Adipose tissue (tissue), 3 donors: ENCODE results near the gene SLC25A36. TPM values are rescaled to one million over a fixed set of nuclear protein-coding genes. Genes with fewer than 3 reads are reported as not detected.
"Not testable (repeated sequence)": the region's sequence is repeated elsewhere in the genome, so short reads cannot be mapped to it uniquely, and the experiment has no call there.

ENCODE experiments used
- H3K27ac ChIP-seq: one replicate; pipeline ENCODE4 v1.5.1; 2013; ENCODE audit warnings: low read depth, low read length
- WGBS, 3 donors: extraction: QIAGEN DNeasy Blood & Tissue Kit; methylation state at CpG; one replicate each; pipeline ENCODE4 v1.1.7; 2013; 5-methylcytosine and 5-hydroxymethylcytosine counted together
- polyA plus RNA-seq, 3 donors: library from polyadenylated mRNA; stranded (reverse); fragments of 200-250 nt; gene quantifications; one replicate each; pipeline ENCODE4 v1.2.3, GENCODE V29; 2013
- donor health status: healthy with polysubstance abuse.
- donor health status: Bipolar disorder and iron deficiency.
- donor health status: healthy.

Gene SLC25A36
- polyA plus RNA-seq, 3 donors: 18.8 to 33.5 (median 20.9) TPM

GRCh38 chr3:140956058-140956835, 14.6 kb downstream of the SLC25A36 start:
- no peak overlapping the region for H3K27ac ChIP-seq
- 64 to 94% (median 83%) methylated on average over 5 of the region's 5 CpGs for WGBS, 3 donors

- no peak overlapping the region for H3K27ac ChIP-seq
Observed at GRCh38 chr3:140972833-140973232, 31.2 kb downstream of the SLC25A36 start.

GRCh38 chr3:140974900-140975299, 33.3 kb downstream of the SLC25A36 start:
- H3K27ac ChIP-seq: no peak overlapping the region

GRCh38 chr3:140980663-140981062, 39.0 kb downstream of the SLC25A36 start:
- no peak overlapping the region for H3K27ac ChIP-seq
- 58 to 77% (median 75%) methylated on average over 4 of the region's 4 CpGs for WGBS, 3 donors

GRCh38 chr3:140987792-140988191, 46.2 kb downstream of the SLC25A36 start:
- 88 to 91% (median 90%) methylated on average over 5 of the region's 5 CpGs for WGBS, 3 donors
- not testable (repeated sequence) for H3K27ac ChIP-seq

- no peak overlapping the region for H3K27ac ChIP-seq
- 87 to 95% (median 93%) methylated on average over 1 of the region's 1 CpG for WGBS, 3 donors
Observed at GRCh38 chr3:140994316-140994715, 52.7 kb downstream of the SLC25A36 start.

GRCh38 chr3:140994861-140995260, 53.2 kb downstream of the SLC25A36 start:
- WGBS, 3 donors: 92 to 94% (median 92%) methylated on average over 2 of the region's 2 CpGs

GRCh38 chr3:140995881-140996280, 54.2 kb downstream of the SLC25A36 start:
- H3K27ac ChIP-seq: no peak overlapping the region
- WGBS, 3 donors: 35 to 50% (median 47%) methylated on average over 2 of the region's 2 CpGs

More at GRCh38 chr3:140994861-140995260, 53.2 kb downstream of the SLC25A36 start:
- not testable (repeated sequence) for H3K27ac ChIP-seq

GRCh38 chr3:141000027-141000663, 58.5 kb downstream of the SLC25A36 start:
- H3K27ac ChIP-seq: no peak overlapping the region
- WGBS, 3 donors: 6 to 11% (median 10%) methylated on average over 2 of the region's 2 CpGs

- WGBS, 3 donors: 73 to 85% (median 81%) methylated on average over 2 of the region's 2 CpGs
- H3K27ac ChIP-seq: no peak overlapping the region
Observed at GRCh38 chr3:141000686-141001085, 59.0 kb downstream of the SLC25A36 start.

- no peak overlapping the region for H3K27ac ChIP-seq
- 88 to 100% (median 95%) methylated on average over 1 of the region's 1 CpG for WGBS, 3 donors
Observed at GRCh38 chr3:141006344-141006743, 64.7 kb downstream of the SLC25A36 start.

- 60 to 72% (median 70%) methylated on average over 3 of the region's 3 CpGs for WGBS, 3 donors
- H3K27ac ChIP-seq: no peak overlapping the region
Observed at GRCh38 chr3:141009496-141009895, 67.9 kb downstream of the SLC25A36 start.

GRCh38 chr3:141011232-141011996, 69.8 kb downstream of the SLC25A36 start:
- WGBS, 3 donors: 17 to 20% (median 20%) methylated on average over 13 of the region's 13 CpGs

GRCh38 chr3:141011997-141012262, 70.3 kb downstream of the SLC25A36 start:
- no peak overlapping the region for H3K27ac ChIP-seq
- WGBS, 3 donors: 45 to 69% (median 68%) methylated on average over 4 of the region's 4 CpGs

More at GRCh38 chr3:141011232-141011996, 69.8 kb downstream of the SLC25A36 start:
- H3K27ac ChIP-seq: no peak overlapping the region

- 89 to 98% (median 92%) methylated on average over 2 of the region's 2 CpGs for WGBS, 3 donors
- H3K27ac ChIP-seq: no peak overlapping the region
Observed at GRCh38 chr3:141012571-141012970, 70.9 kb downstream of the SLC25A36 start.

- WGBS, 3 donors: 89 to 93% (median 92%) methylated on average over 3 of the region's 3 CpGs
- no peak overlapping the region for H3K27ac ChIP-seq
Observed at GRCh38 chr3:141015481-141015880, 73.8 kb downstream of the SLC25A36 start.

GRCh38 chr3:141017366-141018322, 76.0 kb downstream of the SLC25A36 start:
- WGBS, 3 donors: 69 to 85% (median 75%) methylated on average over 22 to 23 of the region's 23 CpGs
- not testable (repeated sequence) for H3K27ac ChIP-seq

- H3K27ac ChIP-seq: no peak overlapping the region
- WGBS, 3 donors: 94 to 97% (median 96%) methylated on average over 19 of the region's 19 CpGs
Observed at GRCh38 chr3:141019244-141019643, 77.6 kb downstream of the SLC25A36 start.
